KOPT-K1 (cell line): ENCODE data around the gene CERK.

ENCODE experiments used
- H3K27ac ChIP-seq: fragments of 200-600 bp; sonication (generic); 2 replicates; pipeline ENCODE4 v1.5.1; 2016; ENCODE audit warnings: antibody characterized with exemption, mild to moderate bottlenecking, low read depth, low read length; ENCODE audit not compliant: poor library complexity, severe bottlenecking
- H3K36me3 ChIP-seq: fragments of 200-600 bp; sonication (generic); 2 replicates; pipeline ENCODE4 v1.5.1; 2017; ENCODE audit warnings: antibody characterized with exemption, mild to moderate bottlenecking, low read length, moderate library complexity; ENCODE audit not compliant: insufficient read depth
- H3K9me3 ChIP-seq: fragments of 200-600 bp; sonication (generic); 2 replicates; pipeline ENCODE4 v1.5.1; 2017; ENCODE audit warnings: antibody characterized with exemption, low read length, mild to moderate bottlenecking; ENCODE audit not compliant: insufficient read depth, poor library complexity, severe bottlenecking

CERK gene

GRCh38 chr22:46757104-46757503 is 19.1 kb upstream of the CERK start:
- Histone ChIP-seq H3K36me3 (no peaks in the 10 kb centered on the region), H3K27ac (no peak overlapping the region), H3K9me3 (peaks cover 19% of the 10 kb centered on the region)

- Histone ChIP-seq H3K9me3 (peaks cover 19% of the 10 kb centered on the region), H3K27ac (no peak overlapping the region), H3K36me3 (no peaks in the 10 kb centered on the region)
Observed at GRCh38 chr22:46756097-46756496, 18.0 kb upstream of the CERK start.

GRCh38 chr22:46755525-46755924 is 17.5 kb upstream of the CERK start:
- peaks cover 19% of the 10 kb centered on the region for H3K9me3 ChIP-seq
- no peaks in the 10 kb centered on the region for H3K36me3 ChIP-seq
- H3K27ac ChIP-seq: no peak overlapping the region

- H3K9me3 ChIP-seq: peaks cover 19% of the 10 kb centered on the region
- no peaks in the 10 kb centered on the region for H3K36me3 ChIP-seq
- H3K27ac ChIP-seq: no peak overlapping the region
Observed at GRCh38 chr22:46754826-46755225, 16.8 kb upstream of the CERK start.

- Histone ChIP-seq H3K9me3 (peaks cover 19% of the 10 kb centered on the region), H3K27ac (no peak overlapping the region), H3K36me3 (no peaks in the 10 kb centered on the region)
Observed at GRCh38 chr22:46754110-46754799, 16.2 kb upstream of the CERK start.

- H3K27ac ChIP-seq: no peak overlapping the region
Observed at GRCh38 chr22:46753761-46754109, 15.7 kb upstream of the CERK start.

GRCh38 chr22:46753360-46753759 is 15.3 kb upstream of the CERK start:
- H3K36me3 ChIP-seq: no peaks in the 10 kb centered on the region
- peaks cover 19% of the 10 kb centered on the region for H3K9me3 ChIP-seq
- H3K27ac ChIP-seq: no peak overlapping the region

More at GRCh38 chr22:46753761-46754109, 15.7 kb upstream of the CERK start:
- no peaks in the 10 kb centered on the region for H3K36me3 ChIP-seq
- H3K9me3 ChIP-seq: peaks cover 19% of the 10 kb centered on the region

GRCh38 chr22:46752988-46753310 is 14.9 kb upstream of the CERK start:
- H3K36me3 ChIP-seq: no peaks in the 10 kb centered on the region
- peaks cover 19% of the 10 kb centered on the region for H3K9me3 ChIP-seq
- H3K27ac ChIP-seq: no peak overlapping the region

- H3K27ac ChIP-seq: no peak overlapping the region
- no peaks in the 10 kb centered on the region for H3K36me3 ChIP-seq
Observed at GRCh38 chr22:46752286-46752987, 14.4 kb upstream of the CERK start.

GRCh38 chr22:46750863-46751443 is 12.9 kb upstream of the CERK start:
- Histone ChIP-seq H3K27ac (no peak overlapping the region), H3K36me3 (no peaks in the 10 kb centered on the region)

More at GRCh38 chr22:46752286-46752987, 14.4 kb upstream of the CERK start:
- H3K9me3 ChIP-seq: peaks cover 19% of the 10 kb centered on the region

GRCh38 chr22:46750530-46750800 is 12.4 kb upstream of the CERK start:
- Histone ChIP-seq H3K9me3 (peaks cover 3% of the 10 kb centered on the region), H3K36me3 (no peaks in the 10 kb centered on the region), H3K27ac (no peak overlapping the region)

More at GRCh38 chr22:46750863-46751443, 12.9 kb upstream of the CERK start:
- peaks cover 7% of the 10 kb centered on the region for H3K9me3 ChIP-seq

- Histone ChIP-seq H3K9me3 (no peaks in the 10 kb centered on the region), H3K27ac (no peak overlapping the region), H3K36me3 (no peaks in the 10 kb centered on the region)
Observed at GRCh38 chr22:46749682-46750529, 11.9 kb upstream of the CERK start.

- H3K27ac ChIP-seq: no peak overlapping the region
- no peaks in the 10 kb centered on the region for H3K9me3 ChIP-seq
- no peaks in the 10 kb centered on the region for H3K36me3 ChIP-seq
Observed at GRCh38 chr22:46748908-46749675, 11.0 kb upstream of the CERK start.

GRCh38 chr22:46748206-46748907 is 10.3 kb upstream of the CERK start:
- Histone ChIP-seq H3K27ac (no peak overlapping the region), H3K9me3 (no peaks in the 10 kb centered on the region), H3K36me3 (no peaks in the 10 kb centered on the region)
